Mammary epithelial cell (primary cell): ENCODE measurements around the gene RTL1.

Source experiments
- EZH2 ChIP-seq: IDR thresholded peaks from 2 replicates; pipeline ENCODE4 v1.6.1; 2012; ENCODE audit warnings: low read length, inconsistent platforms, borderline replicate concordance
- TF ChIP-seq, protein P1 (sequence below), 2 donors: IDR thresholded peaks in 1 of 2; conservative IDR thresholded peaks in 1 of 2; 2 replicates each; pipeline ENCODE4 v1.5.1; 2011 to 2012; ENCODE audit warnings: inconsistent platforms in 2 of 2, low read length in 2 of 2, mild to moderate bottlenecking in 2 of 2, control low read depth in 1 of 2, low read depth in 1 of 2; ENCODE audit not compliant: insufficient read depth in 1 of 2; ENCODE audit errors: extremely low read depth in 1 of 2

DNA sequence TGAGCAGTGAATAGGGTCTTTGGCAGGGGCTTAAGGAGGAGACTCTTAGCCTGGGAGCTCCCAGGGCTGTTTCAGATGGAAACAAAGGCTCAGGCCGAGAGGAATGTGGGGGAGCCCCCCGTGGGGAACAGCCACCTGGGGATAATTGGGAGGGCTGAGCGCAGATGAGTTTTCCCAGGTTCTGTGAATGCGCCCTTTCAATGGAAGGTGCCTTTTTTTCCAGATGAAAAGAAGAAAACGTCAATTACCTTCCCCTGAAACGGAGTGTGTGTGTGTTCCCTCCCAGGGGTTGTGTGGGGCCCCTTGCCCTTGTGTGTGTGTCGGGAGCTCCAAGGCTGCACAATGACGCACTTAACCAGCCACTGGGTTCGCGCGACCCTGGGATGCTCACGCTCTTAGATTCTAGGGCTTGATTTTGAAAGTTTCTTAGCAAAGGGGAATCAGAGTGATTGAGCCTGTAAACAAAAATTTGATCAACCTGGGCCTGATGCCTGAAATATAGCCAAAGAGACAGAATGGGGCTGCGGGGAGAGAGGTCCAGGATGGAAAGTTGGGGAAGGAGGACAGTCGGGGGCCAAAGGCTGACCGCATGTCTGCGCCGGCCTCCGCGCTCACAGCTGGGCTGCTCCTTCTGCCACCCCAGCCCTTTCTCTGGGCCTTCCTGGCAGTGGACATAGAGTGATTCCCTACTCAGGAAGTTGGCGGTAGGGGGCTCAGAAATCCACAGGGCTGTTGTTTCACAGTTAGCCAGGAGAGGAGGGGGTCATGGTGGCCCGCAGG, 63.0 kb downstream of the RTL1 start:
- TF ChIP-seq, protein P1, sequence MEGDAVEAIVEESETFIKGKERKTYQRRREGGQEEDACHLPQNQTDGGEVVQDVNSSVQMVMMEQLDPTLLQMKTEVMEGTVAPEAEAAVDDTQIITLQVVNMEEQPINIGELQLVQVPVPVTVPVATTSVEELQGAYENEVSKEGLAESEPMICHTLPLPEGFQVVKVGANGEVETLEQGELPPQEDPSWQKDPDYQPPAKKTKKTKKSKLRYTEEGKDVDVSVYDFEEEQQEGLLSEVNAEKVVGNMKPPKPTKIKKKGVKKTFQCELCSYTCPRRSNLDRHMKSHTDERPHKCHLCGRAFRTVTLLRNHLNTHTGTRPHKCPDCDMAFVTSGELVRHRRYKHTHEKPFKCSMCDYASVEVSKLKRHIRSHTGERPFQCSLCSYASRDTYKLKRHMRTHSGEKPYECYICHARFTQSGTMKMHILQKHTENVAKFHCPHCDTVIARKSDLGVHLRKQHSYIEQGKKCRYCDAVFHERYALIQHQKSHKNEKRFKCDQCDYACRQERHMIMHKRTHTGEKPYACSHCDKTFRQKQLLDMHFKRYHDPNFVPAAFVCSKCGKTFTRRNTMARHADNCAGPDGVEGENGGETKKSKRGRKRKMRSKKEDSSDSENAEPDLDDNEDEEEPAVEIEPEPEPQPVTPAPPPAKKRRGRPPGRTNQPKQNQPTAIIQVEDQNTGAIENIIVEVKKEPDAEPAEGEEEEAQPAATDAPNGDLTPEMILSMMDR (conservative IDR thresholded peaks at IDR 0.05 in 1 of 2, IDR thresholded peaks at IDR 0.05 in 1 of 2; ENCODE audit: extremely low read depth in 1 of 2, insufficient read depth in 1 of 2, low read depth in 1 of 2, low read length in 2 of 2) = no peak
- TF ChIP-seq EZH2 = no peak
